HG03571 (cell line): Measurements from ENCODE around the gene DBH.

Source experiments
- ATAC-seq: cut with Tn5 transposase; IDR thresholded peaks from one replicate; pipeline ENCODE4 v1.9.1; 2021; ENCODE audit not compliant: unreplicated experiment

The DBH gene

DNA sequence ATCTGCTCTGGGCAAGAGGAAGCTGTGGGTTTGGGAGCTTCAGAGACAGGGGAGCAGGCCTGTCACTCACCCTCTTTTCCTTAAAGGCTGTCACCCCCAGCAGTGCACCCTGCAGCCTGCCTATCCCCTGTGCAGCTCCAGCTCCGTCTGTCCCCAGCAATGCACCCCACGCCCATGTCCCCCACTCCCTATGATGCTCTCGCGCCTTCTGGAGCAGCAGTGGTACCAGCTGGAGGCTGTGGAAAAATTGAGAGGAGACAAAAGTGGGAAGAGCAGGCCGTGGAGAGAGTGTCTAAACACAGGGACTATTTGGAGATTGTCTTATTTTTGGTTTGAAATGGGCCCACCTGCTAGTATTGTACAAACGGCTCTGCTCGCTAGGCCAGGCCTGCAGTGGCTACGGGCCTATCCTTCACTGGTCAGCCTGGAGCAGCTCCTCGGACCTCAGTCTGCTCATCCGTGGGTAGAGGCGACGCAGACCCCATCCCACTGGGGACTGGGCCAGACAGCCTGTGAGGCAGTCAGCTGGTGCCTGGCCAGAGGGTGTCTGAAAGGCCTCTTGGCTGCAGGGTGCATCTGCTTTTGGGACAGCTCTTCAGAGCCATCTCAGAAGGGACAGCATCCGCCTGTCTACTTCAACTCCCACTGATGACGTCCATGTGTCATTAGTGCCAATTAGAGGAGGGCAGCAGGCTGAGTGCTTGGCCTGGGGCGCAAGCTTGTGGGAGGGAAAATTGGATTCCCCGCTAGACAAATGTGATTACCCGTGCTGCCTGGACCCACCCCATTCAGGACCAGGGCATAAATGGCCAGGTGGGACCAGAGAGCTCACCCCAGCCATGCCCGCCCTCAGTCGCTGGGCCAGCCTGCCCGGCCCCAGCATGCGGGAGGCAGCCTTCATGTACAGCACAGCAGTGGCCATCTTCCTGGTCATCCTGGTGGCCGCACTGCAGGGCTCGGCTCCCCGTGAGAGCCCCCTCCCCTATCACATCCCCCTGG, at the start of gene DBH:
DBH (plus strand) TSS at position 831 of the 999 bp plus-strand sequence; CDS start at position 840, 9 bp downstream.
- ATAC-seq, result no peak

DNA sequence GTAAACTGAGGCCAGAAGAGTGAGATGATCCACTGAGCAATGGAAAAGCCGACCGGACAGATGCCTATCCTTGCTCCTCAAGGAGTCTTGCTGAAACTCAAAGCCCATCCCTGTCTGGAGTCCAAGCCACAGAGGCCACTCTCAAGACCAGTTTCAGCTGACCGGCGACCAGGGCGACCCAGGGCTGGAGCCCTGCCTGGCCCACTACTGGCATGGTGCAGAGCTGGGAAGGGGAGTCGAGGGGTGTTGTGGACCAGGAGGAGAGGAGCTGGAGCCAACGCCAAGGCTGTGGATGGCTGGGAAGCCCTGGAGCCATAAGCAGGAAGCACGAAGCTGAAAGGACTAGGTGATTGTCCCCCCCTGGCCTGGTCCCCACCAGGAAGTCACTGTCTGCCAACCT, 49.1 kb upstream of the DBH start:
- no peak for ATAC-seq

DNA sequence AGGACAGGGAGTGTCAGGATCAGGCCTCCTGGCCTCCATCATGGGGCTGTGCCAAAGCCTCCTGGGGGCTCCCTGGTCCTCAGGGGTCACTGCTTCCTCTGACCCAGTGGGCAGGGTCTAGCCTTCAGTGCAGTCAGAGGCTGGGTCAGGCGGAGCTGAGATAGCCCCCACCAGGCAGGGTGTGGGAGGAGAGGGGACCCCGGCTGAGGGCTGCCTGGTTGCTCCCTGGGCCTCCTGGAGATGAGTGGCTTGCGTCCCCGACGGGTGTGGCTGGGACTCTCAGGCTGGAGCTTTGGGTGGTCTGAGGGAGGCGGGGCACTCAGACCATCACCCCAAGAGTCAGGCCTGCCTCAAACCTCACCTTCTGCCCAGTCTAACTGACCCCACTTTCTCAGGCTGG, 48.7 kb upstream of the DBH start:
- ATAC-seq, result no peak

DNA sequence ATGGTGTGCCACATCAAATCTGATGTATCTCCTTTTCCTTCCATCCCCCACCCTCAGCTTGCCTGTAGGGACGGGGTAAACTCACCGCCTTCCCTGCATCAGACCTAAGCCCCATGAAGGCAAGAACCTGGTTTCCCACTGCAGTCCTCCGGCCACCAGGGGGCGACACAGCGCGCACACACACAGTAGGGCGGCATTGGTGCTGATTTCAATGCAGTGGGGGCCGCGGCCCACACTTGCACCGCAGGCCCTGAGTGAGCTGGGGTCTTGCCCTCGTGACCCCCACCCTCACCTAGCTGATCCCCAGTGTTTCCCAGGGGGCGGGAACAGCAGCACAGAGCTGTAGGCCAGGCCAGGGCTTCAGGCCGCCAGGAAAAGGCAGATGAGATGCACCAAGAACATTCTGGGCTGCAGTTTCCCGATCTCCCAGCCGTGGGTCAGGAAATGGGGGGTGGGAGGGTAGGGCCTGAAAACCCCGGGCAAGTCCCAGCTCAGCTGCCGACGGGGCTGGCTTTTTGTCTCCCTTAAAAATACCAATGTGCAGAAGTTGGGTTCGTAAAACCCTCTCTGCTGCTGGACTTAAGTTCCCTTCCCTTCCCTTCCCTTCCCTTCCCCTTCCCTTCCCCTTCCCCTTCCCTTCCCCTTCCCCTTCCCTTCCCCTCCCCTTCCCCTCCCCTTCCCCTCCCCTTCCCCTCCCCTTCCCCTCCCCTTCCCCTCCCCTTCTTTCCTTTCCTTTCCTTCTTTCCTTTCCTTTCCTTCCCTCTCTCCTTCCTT, 46.5 kb upstream of the DBH start:
- ATAC-seq, result no peak

DNA sequence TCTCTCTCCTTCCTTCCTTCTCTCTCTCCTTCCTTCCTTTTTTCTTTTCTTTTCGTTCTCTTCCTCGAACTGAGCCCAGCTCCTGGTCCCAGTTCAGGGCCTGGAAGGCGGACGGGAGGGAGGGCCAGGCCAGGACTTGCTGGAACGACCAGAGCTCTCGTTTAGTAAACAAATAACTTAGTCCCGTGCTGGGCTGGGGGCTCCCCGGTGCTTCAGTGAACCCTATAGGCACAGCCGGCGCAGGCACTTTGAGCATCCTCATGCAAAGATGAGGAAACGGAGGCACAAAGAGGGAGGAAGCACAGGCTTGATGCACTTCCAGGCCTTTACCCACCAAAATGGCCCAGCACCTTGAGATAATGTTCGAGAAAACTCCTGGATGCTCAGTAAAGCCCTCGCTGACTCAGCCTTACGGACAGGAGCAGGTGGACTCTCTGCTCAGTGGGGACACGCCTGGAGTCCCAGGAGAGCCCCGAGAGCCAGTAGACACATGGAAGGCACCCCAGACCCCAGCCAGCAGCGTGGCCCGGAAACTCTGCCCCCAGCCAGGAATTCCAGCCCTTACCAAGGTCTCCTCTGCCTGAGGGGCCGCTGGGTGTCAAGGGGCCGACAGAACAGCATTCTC, 45.8 kb upstream of the DBH start:
- ATAC-seq, result no peak

DNA sequence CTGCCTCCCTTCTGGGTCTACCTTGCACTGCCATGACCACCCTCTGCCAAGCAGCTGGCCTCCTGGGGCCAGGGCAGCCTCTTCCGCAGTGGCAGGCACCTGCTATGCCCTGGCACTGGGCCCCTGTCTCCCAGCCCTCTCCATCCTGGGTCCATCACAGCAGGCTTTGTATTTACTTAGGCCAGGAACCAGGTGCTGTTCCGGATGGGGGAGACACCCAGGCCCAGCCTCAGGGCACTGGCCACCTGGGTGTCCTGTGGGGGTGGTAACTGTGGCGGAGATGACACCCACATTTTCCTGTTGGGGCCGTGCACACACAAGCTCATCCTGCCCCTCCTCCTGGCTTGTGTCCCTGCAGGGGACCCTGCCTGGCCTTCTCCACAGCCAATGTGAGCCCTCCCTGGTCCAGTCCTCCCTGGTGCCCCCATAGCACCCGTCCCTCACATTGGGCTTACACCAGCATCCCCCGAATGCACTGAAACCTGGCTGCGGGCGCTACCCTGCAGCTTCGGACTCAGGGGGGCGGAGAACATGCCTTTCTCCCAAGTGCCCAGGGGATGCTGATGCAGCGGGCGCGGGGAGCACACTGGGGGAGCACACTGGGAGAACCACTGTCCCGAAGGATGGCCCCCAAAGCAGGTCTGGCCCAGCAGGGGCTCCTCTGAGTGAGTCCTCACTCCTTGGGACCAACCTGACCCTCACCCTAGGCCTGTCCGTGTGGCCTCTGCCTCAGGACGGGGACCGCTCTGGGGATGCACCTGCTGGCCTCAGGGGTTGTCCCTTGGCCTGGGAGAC, 44.9 kb upstream of the DBH start:
- ATAC-seq, result no peak

DNA sequence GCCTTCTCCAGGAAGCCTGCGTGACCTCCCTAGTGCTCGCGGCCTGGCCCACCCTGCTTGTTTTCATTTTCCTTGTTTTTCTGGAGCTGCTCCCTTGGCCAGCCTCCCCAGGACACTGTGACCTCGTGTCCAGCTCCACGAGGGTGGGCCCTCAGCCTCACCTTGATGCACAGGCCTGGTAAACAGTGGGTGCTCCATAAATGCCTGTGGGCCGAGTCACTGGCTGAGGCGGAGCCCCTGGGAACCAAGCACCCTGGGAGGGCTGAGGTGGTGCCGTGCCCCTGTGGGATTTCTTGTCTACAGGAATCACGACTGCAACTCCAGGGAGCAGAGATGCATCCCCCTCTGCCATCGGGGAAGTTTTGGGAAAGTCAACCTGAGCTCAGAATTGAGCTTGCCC, 44.2 kb upstream of the DBH start:
- ATAC-seq, result no peak

DNA sequence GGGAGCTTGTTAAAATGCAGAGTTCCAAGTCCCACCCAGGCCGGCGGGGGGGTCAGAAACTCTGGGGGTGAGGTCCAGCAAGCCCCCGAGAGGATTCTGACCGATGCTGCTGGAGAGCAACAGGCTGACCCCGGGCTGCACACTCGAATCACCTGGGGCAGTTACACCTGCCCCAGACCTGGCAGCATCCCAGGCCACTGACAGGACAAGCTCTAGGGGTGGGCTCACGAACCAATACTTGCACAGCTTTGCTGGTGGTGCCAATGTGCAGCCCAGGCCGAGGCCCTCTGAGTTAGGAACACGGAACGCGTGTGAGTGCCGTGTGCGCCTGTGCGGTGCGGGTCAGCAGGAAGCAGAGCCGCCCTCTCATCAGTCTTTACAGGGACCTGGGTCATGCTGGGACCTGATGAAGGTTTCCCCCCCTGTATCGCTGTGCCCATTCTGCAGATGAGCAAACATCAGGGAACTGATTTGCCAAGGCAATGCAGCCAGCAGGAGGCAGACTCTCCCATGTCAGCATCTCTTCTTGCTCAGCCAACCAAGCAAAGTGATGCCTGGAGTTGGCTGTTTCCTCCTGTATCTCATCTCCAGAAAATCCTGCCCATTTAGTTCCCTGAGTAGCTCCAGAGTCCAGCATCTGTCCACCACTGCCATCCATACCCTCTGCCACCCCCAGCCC, 43.3 kb upstream of the DBH start:
- ATAC-seq, result no peak

DNA sequence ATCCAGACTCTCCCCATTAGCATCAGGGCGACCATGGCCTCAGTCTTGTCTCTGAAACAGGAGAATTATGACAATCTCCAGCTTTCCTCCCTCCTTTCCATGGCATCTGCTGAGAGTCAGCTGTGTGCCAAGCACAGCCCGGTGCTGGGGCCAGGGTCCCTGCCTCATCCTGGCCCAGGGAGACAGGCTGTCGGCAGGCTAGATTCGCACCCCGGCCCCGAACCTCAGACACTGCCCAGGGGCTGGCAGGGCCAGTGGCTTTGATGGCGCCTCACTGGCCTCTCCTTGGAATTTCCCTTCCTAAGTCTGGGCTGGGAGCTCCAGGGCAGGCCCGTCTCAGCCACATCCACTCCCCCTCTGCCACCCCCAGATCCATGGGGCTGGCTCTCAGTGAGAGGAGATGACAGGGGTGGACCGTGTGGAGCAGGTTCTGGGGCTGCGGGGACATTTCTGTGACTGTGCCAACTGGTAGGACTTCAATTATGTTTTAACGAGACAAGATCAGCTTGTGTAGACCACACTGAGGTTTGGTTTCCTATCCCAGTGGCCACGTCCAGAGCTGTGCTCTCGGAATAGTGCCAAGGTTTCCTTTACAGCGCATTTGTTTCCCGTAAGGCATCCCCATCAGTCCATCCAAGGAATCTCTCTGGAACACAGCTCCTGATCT, 42.4 kb upstream of the DBH start:
- ATAC-seq, result no peak

DNA sequence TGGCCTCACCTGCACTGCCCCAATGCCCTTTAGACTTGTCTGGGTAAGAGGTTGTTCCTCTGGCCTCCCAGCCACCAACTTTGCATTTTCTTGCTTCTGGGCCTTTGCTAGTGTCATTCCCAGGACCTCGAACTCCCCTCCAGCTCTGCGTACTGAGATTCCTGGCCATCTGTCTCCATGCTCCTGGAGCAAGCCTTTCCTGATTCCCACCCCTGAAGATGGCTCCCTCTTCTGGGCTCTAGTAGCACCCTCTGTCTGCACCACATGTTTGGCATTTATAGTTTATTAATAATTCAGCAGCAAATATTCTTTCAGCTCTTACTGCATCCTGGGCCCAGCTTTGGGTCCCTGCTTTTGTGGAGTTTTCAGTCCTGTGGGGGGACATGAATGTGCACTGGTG, 41.9 kb upstream of the DBH start:
- ATAC-seq, result no peak

DNA sequence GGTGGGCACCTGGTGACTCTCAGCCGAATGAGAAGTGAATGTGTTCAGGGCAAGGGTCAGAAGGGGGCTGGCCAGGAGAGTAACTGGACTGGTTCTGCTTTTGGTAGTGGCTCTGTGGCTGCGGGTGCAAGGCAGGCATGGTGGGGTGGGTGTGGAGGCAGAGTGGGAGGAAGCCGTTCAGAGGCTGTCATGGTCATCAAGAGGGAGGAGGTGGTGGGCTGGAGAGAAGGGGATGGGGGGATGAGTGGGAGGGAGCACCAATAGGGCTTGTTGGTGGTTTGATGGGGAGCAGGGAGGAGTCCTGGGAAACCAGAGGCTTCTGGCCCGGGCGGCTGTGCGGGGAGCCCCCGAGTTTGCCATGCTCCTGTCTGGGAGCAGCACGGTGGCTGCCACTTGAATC, 40.3 kb upstream of the DBH start:
- no peak for ATAC-seq

DNA sequence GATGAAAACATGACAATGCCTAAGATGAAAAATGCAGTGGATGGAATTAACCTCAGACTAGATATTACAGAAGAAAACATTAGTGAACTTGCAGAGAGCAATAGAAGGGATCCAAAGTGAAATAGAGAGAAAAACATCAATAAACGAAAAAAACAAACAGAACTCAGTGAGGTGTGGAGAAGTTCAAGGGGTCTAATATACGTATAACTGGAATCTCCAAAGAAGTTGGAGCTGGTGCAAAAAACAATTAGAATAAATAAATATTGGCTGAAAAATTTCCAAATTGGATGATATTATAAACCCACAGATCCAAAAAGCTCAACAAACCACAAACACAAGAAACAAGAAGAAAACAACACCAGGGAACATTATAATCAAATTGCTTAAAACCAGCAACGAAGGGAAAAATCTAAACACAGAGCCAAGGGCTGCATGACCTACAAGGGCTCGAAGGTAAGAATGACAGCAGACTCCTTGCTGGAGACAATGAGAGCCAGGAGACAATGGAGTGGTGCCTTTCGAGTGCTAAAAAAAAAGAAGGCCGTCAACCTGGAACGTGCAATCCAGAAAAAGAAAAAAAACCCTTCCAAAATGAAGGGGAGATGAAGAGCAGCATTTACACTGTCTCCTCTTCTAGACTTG, 38.7 kb upstream of the DBH start:
- ATAC-seq, result no peak

DNA sequence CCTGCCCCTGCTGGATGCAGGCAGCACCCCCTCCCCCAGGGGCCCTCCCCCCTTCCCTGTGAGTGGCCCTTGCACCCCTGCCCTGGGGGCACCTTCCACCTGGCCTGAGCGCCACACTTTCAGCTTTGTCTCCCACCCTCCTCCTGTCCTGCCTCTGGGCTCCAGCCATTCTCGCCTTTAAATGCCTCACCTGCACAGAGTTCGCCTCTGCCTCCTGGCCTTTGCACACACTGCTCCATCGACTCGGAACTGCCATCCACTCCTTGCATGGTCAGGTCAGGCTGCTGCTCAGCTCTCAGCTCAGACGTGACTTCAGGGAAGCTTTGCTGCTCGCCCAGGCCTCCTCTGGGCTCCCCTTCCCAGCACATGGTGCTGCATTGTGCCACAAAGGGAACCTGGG, 37.2 kb upstream of the DBH start:
- no peak for ATAC-seq

DNA sequence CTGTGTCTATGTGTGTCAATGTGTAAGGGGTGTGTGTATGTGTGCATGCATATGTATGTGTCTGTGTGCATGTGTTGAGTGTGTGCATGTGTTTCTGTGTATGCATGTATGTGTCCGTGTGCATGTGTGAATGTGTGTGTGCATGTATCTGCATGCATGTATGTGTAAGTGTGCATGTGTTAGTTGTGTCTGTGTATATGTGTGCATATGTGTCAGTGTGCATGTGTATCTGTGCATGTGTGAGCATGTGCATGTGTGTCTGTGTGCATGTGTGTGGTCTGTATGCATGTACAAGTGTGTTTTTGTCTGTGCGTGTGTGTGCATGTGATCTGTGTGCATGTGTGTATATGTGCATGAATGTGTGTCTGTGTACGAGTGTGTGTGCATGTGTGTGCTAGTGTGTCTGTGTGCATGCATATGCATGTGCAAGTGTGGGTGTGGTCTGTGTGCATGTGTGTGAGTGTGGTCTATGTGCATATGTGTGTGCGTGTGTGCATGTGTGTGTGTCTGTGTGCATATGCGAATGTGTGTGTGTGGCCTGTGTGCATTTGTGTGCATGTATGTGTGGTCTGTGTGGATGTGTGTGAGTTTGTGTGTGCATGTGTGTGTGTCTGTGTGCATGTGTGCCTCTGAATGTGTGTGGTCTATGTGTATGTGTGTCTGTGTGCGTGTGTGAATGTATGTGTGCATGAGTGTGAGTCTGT, 36.5 kb upstream of the DBH start:
- no peak for ATAC-seq

DNA sequence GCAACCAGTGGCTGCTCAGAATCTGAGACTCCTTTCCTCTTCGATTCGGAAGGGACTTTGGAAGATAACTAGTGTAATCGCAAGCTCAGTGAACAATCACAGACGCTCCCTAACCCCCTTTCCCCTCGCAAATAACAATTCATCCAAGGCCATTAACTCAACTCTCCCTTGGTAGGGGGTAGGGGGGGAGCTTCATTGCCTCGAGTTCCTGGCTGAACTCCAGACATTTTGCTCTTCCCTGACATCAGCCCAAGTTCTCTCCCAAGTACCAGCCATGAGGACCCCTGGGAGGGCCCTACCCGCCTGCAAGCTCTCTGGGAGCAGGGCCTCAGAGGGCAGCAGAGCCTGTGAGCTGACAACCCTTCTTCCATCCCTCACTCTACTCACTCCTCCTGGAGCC, 35.4 kb upstream of the DBH start:
- ATAC-seq, result no peak

DNA sequence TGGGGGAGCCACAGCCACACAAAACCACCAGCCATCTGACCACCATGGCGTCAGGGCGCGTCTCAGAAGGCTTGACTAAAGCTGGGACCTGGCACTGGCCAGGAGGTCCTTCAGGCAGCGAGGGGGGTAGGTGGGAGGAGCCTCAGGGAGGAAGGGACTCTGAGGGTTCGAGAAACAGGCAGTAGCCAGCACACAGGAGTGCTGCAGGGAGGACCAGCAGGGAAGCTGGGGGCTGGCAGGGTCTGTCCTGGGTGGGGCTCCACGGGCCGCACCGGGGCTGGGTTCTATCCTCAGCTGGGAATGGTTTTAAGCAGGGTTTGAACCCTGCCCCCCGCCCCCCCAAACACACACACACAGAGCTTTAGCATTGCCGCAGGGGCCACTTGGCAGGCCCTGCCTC, 34.4 kb upstream of the DBH start:
- ATAC-seq, result no peak

DNA sequence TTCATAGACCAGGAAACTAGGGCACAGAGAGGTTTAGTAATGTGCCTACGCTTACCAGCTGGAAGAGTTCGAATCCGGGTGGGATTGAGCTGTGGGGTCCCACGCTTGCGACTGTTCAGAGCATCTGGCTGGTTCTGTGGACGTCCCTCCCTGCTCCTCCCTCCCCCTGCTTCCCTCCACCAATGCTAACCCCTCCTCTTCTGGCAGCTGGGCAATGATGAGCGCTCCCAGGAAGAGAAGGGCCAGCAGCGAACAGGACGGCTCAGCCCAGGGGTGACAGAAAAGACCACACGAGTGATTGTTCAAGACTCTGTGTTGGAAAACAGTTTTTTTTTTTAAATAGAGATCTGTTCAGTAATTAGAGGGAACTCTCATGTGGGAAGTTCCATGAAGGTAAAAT, 33.9 kb upstream of the DBH start:
- ATAC-seq, result no peak

DNA sequence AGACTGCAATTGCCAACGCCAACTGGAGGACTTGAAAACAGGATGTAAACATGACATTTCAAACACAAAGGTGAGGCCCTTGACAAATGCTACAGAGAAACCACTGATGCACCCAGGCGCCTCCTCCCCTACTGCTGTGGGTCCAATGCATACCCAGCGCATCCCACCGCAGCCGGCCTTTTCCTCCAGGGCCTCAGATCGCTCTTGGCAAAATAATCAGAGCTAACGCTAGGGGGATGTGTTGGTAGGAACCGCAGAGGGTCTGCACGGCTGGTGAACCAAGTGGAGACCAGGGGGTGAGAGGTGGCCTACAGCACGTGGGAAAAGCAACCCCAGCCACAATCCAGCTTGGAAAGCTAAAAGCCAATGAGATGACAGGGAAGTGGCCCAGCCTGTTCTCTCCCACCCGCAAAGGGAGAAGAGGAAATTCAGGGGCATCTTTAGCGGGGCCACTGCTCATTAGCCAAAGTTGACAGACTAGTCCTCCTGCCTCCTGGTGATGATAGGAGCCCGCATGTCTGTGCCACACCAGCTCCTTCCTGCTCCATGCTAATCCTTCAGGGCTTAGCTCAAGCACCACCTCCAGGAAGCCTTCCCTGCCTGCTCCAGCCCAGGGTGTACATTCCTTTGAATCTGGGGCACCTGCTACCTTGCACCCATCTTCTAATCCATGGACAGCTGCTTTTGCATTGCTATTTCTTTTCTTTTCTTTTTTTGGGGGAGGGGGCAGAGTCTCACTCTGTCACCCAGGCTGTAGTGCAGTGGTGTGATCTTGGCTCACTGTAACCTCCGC, 32.8 kb upstream of the DBH start:
- ATAC-seq, result no peak
